ENCODE measurements around the gene THBS2.

THBS2 gene

DNA sequence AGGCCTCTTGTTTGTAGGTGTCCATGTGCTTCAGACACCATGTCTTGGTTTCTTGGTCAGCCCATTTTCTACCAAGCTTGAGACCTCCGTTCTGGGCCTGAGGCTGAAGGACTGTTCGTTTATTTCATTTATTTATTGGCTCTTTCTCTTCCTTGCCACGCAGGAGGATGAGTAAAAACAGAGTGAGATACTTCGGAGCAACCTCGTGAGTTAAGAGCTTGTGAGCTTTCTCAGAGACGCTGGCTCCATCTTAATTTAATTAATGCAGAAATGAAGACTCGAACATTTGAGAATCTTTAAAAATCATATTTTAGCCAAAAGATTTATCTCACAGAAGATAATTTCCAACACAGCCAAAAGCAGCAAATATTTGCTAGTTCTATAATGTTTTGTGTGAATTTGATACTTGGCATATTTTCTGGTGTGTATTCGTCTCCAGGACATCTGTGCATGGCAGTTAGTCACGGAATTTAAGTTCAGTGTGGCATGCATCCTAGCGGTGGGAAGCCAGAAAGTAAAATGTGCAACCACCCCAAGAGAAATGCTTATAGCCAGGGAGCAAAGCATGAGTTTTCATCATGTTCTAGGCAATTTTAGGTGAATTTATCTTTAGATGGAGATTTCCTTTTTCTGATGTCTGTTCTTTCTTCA lies 76.0 kb downstream of the THBS2 start:
- DNase-seq: no peak

DNA sequence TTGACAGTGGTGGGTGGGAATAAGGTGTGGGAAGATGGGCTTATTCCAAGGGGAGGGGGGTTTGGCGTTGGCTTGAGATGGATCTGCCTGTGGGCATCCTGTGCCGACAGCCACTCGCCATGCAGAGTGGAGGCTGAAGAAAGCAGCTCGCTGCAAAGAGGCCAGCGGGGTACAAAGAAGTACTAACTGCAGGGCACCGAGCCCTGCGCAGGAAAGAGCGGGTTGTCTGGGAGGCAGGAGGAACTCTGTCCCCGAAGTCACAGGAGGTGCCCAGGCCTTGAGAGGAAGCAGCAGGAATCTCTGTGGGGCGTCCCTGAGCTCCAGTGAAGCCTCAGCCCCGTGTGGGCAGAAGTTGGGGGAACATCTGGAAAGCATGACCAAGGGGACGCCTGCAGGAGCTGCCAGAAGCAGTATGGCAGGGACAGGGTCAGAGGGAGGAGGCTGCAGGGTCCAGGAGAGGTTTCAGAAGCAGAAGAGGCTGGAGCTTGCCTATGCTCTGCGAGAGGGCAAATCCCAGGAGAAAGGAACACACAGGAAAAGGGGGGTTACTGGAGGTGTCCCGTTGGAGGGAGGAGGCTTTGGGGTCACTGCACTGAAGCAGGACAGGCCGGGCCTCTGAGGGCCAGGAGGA lies 77.2 kb downstream of the THBS2 start:
- DNase-seq: no peak

DNA sequence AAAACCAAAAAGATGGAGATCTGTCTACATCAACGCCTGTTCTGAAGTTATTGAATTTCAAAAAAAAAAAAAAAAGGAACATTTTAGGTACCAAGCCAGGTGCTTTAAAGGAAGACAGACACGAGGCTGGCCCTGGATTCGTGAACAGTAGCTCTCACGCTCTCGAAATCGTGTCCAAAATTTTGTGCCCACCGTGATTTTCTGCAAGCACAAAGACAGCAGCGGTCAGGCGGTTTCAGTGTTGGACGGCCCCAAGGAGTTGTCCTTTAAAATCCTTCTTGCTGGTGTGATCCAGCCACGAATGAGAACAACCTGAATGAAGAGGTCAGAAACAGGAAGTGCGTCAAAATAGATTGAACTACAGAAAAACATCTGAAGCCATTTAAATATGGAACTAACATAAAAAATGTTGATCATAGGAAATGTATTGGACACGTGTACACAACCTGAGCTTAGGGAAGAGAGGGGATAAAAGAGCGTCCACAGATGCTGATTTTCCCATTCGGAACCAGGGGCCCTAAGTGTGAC lies 78.2 kb downstream of the THBS2 start:
- DNase-seq: no peak

DNA sequence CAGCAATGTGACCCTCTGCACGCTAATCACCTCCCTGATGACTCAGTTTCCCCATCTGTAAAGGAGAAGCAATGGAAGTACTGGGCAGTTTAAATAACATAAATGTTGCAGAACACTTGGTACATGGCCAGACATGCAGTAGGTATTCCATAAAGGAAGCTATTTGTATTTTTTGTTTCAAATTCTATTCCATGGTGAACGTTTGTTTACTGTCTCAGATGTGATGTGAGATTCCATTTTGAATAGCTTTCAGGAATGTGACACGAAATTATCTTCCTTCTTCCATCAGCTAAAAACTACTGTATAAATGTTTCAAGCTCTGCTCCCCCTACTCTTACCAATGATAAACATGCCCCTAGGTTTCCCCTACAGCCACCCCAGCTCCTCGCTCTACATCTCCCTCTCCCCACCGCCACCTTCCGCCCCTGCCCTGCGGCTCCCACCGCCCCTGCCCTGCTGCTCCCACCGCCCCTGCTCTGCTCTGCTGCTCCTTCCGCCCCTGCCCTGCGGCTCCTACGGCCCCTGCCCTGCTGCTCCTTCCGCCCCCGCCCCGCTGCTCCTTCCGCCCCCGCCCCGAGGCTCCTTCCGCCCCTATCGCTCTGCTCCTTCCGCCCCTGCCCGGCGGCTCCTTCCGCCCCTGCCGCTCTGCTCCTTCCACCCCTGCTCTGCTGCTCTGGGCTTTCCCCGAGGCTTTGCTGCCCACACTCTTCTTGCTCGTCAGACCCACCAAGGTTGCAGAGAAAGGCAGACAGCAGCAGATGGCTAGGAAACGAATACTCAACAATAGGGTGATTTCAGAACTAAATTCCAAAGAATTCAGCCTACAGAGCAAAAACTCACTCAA lies 78.9 kb downstream of the THBS2 start:
- no peak for DNase-seq

DNA sequence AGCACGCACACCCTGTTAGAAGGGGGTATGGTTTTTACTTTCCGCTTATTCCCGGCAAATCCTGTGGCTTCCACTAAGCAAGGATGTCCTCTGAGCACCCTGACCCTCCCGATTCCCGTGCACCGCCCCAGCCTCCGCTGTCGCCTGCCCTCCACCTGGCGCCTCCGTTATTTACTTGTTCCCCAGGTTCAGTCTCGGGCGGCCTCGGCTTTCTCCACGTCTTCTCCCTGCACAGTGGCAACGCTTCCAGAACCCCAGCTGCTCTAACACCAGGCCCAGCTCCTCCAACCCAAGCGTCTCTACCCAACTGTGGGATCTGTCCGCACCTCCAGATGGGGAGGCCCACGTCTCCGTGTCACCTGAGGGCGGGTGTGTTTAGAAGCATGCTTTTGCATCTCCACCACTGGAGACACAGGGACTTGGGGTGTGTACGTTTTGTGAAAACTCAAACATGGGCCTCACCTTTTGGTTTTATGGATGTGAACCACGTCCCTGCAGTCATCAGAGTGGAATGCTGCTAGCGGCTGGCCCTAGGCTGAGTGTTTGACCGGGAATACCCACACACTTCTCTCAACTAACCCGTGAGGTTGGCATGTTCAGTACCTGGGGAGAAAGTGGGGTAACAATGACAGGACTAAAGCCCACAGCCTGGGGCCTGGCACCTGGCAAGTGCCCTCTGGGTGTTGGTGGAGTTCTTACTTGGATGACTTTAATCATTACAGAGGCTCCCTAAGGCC lies 79.9 kb downstream of the THBS2 start:
- no peak for DNase-seq

DNA sequence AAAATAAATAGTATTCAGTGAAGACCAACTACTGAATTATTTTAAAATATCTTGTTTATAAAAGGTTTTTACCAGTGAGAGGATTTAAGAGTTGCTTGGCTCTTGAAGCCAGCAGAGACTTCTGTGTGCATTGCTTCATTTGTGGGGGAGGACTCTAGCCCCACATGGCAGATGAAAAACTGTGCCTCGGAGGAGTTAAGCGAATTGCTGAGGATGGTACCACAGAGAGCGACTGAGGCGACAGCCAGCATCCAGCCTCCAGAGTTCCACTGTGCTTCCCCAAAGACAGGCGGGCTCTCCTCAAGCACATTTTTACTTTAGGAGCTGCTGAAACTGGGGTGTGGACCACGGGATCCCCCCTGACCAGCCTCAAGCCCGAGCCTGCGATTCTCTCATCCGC lies 80.7 kb downstream of the THBS2 start:
- no peak for DNase-seq

DNA sequence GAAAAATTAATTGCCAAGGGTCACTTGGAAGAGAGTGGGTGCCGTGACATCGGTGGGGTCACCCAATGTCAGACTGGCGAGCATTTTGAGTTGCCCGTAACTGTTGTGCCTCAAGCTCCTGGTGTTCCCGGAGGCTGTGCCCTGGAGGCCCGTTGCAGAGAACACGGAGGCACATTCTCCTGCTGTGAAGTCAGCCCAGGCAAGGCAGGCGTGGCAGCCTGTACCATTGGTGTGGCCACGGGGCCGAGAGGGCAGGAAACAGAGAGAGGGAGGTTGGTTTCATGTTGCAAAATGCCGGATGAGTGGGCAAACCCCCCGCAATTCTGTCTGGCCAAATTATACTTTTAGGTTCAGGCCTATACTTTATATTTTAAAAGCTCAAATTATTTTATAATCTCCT lies 81.2 kb downstream of the THBS2 start:
- no peak for DNase-seq

DNA sequence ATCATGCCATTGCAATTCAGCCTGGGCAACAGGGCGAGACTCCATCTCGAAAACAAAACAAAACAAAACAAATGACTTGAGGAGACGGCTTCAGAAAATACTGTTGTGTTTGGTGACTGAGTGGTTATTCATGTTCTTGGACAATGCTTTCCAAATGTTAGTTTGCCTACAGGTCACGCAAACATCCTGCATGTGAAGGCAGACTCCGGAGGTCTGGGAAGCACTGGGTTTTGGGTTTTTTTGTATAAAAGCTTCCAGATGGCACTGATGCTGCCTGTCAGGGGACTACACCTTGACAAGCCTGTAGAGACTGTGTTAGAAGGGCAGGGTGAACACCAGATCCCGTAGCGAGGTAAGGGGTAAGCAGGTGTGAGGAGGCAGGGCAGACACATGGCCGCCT lies 81.7 kb downstream of the THBS2 start:
- DNase-seq: no peak

DNA sequence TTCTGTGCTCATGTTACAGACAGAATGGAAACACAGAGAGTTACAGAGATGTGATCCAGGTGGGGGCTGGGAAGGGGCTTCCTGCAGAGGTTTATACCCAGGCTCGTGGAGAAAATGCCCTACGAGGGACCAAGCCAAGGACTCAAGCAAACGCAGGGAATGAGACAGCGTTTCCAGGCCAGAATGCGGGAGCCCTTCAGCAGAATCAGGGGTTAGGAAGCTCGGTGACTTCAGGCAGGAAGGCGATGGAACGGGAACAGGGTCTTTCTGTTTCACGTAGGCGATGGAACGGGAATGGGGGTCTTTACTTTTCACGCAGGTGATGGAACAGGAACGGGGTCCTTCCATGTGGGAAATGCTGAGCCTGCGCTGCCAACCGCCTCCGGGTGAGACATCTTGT lies 82.6 kb downstream of the THBS2 start:
- DNase-seq: no peak

DNA sequence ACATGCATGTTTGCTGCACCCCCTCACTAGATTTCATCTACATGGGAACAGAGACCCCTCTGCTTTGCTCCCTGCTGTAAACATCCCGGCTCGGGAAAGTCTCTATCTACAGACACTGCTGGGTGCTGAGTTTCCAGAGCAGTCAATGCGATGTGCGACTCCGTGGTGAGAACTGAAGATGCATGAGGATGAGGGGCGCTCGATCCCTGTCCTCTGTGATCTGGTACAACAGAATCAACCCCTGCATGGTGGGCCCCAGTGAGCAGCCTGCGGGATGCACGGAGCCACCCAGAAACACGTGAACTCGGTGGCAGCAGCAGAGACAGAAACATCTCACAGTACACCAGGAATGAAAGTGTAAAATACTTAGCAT lies 83.1 kb downstream of the THBS2 start:
- no peak for DNase-seq

DNA sequence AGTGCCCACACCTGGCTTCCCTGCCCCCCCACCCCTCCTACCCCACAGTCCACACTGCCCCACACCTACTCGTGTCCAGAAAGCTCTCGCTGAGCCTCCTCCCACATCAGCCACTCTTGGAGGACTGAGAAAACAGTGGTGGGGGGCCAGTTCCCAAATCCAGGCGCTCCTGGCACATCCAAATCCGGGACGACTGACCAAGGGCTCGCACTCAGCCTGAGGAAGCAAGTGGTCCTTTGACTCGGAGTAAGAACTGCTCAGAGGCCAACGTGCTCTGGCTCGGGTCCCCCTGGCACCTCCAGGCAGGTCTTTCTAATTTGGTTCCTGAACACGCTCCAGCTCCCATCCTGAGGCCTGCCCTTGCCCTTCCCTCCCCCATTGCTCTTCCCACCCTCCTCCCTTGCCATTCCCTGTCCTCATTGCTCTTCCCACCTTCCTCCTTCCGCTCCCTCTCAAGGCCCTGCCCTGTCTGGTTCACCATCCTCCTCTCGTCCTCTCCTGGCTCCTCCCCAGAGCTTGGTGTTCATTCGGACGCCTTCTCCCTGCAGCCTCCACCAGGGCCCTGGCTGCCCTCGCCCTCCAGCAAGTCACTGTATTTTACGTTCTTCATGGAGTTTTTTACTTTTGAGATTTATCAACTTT lies 83.6 kb downstream of the THBS2 start:
- DNase-seq: no peak

DNA sequence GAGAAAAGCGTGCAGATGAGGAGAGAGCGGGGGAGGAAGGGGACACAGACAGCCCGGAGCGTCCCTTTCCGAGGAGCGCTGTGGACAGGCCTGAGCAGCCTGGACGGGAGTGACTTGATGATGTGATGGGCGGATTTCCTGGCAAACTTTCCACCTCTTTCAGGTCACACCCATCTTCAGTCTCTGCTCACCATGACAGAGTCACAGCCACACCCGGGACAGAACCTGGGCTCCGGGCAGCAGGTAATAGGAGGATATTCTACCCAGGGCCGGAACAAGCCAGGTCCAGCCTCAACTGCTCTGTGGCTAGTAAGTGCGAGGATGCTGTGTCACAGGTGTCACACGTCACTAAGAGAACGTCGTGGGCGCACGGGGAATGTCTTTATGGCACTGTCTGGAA lies 84.3 kb downstream of the THBS2 start:
- DNase-seq: no peak

DNA sequence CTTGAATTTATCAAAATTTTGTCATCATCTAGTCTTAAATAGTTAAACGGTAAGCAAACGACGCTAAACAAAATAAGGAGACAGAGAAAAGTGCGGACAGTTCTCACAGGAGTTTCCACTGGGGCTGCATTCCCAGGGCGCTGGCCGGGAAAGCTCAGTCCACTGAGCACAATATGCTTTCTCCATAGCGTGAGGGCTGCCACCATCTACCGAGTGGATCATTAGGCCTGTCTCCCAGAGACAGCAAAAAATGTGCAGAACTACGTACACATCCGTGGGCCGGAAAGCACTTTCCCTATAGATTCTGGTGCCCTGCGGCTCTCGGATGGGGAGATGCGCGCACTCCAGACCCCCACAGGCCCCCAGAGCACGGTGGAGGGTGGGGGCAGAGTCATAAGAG lies 84.9 kb downstream of the THBS2 start:
- no peak for DNase-seq

DNA sequence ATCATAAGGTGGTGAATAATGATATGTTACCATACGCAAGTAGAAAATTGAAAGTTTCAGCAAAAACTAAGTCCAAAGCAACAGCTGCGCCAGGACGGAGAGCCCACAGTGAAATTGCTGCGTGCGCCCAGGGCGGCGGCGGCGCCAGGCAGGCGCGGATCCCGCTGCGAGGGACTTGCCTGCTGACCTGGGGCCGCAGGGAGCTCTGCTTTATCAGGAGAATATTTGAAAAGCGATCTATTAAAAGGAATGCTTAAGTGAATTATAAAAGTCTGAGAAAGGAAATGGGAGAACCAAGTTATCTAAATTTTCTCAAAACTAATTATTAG lies 85.4 kb downstream of the THBS2 start:
- DNase-seq: no peak

DNA sequence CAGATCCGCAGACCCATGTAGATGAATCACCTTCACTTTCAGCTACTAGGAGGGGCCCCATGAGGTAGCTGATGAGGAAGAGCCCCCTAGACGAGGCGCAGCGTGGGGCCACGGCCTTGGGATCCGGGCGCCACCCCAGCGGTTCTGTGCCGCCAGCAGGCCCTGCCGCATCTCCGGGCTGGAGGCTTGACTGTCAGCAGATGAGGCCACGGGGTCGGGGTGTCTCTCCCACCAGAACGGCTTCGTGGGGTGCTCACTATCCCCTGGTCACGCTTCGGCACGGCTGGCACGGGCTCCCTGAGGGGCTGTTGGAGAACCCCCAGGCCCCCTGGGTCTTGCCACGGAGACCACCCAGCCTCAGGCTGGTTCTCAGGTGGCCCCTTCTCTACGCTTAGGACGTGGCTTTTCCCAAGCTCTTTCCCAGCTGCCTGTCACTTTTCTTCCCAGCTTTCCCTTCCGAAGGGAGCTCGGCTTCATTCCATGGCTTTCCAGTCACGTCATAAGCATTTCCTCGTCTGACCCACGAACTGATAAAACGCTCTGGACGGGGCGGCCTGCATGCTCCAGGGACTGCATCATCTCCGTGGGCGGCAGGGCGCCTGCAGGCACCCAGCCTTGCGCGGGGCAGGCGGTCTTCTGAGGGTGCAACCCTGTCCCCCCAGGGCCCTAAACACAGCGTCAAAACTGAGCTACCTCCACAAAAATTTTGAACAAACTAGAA lies 85.9 kb downstream of the THBS2 start:
- DNase-seq: no peak

DNA sequence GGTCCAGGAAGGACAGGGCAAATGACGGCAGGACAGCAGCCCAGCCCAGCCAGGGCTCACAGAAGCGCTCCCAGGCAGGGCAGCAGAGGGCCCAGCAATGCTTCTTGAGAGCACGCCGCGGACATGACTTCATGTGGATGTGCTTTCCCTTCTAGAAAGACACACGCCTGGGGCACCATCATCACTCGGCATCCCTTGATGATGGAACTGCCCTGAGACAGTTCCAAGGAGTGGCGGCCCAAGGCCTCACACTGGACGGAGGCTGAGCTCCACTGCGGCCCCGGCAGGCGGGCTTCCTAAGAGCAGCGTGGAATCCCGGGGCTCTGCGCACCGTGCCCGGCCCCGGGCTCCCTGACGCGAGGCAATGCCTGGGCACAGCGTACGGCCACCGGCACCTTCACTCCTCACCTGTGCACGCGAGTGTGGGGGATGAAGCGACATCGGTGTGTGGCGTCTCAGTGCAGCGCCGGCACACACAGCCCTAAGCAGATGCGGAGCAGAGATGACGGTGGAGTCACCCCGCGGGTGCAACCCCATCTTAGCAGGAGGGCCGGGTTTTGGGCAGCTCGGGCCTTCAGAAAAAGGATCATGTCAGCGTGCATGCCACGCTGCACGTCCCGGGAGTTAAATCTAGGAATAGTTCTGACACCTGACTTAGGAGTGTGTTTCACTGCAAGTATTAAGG lies 86.6 kb downstream of the THBS2 start:
- DNase-seq: no peak

All from hippocampal formation (tissue), 2 donors.